HEK293 (cell line): Measurements from ENCODE around the gene TPST2.

ENCODE experiments used
- MZF1 ChIP-seq: fragments of 450-650 bp; formaldehyde crosslinking; IDR thresholded peaks from 2 replicates; pipeline ENCODE4 v1.5.1; 2017; ENCODE audit warnings: missing biosample characterization, missing genetic modification characterization, borderline replicate concordance
- SETDB1 ChIP-seq: IDR thresholded peaks from one replicate; pipeline ENCODE4 v1.6.1; 2017; ENCODE audit warnings: mild to moderate bottlenecking, low read length, moderate library complexity, mixed read lengths; ENCODE audit not compliant: insufficient read length
- TF ChIP-seq, protein P1 (sequence below): fragments of 450-650 bp; formaldehyde crosslinking; IDR thresholded peaks from 2 replicates; pipeline ENCODE4 v1.5.1; 2016; ENCODE audit warnings: missing biosample characterization, missing genetic modification characterization
- TF ChIP-seq, protein P2 (sequence below): fragments of 450-650 bp; formaldehyde crosslinking; IDR thresholded peaks from 2 replicates; pipeline ENCODE4 v1.5.1; 2016; ENCODE audit warnings: missing biosample characterization, missing genetic modification characterization
- TF ChIP-seq, protein P3 (sequence below): fragments of 450-650 bp; IDR thresholded peaks from 2 replicates; pipeline ENCODE4 v1.5.1; 2018; ENCODE audit warnings: missing biosample characterization, missing genetic modification characterization

DNA sequence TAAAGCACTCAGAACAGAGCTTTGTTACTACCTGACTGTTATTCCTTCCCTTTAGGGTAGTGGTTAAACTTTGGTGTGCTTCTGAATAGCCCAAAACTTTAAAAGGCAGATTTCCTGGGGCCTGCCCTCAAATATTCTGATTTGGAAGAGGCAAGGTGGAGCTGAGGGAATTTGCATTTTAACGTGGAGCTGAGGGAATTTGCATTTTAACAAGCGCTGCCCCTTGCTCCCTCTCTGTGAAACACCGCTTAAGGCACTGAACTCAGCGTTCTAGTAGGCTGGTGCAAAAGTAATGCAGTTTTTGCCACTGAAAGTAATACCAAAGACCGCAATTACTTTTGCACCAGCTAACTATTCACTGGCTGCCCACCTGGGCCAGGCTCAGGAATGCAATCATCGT, 35.0 kb downstream of the TPST2 start:
- TF ChIP-seq, protein P1, sequence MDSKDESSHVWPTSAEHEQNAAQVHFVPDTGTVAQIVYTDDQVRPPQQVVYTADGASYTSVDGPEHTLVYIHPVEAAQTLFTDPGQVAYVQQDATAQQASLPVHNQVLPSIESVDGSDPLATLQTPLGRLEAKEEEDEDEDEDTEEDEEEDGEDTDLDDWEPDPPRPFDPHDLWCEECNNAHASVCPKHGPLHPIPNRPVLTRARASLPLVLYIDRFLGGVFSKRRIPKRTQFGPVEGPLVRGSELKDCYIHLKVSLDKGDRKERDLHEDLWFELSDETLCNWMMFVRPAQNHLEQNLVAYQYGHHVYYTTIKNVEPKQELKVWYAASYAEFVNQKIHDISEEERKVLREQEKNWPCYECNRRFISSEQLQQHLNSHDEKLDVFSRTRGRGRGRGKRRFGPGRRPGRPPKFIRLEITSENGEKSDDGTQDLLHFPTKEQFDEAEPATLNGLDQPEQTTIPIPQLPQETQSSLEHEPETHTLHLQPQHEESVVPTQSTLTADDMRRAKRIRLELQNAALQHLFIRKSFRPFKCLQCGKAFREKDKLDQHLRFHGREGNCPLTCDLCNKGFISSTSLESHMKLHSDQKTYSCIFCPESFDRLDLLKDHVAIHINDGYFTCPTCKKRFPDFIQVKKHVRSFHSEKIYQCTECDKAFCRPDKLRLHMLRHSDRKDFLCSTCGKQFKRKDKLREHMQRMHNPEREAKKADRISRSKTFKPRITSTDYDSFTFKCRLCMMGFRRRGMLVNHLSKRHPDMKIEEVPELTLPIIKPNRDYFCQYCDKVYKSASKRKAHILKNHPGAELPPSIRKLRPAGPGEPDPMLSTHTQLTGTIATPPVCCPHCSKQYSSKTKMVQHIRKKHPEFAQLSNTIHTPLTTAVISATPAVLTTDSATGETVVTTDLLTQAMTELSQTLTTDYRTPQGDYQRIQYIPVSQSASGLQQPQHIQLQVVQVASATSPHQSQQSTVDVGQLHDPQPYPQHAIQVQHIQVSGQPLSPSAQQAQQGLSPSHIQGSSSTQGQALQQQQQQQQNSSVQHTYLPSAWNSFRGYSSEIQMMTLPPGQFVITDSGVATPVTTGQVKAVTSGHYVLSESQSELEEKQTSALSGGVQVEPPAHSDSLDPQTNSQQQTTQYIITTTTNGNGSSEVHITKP (tag by site-specific recombination) = no peak
- TF ChIP-seq, protein P2, sequence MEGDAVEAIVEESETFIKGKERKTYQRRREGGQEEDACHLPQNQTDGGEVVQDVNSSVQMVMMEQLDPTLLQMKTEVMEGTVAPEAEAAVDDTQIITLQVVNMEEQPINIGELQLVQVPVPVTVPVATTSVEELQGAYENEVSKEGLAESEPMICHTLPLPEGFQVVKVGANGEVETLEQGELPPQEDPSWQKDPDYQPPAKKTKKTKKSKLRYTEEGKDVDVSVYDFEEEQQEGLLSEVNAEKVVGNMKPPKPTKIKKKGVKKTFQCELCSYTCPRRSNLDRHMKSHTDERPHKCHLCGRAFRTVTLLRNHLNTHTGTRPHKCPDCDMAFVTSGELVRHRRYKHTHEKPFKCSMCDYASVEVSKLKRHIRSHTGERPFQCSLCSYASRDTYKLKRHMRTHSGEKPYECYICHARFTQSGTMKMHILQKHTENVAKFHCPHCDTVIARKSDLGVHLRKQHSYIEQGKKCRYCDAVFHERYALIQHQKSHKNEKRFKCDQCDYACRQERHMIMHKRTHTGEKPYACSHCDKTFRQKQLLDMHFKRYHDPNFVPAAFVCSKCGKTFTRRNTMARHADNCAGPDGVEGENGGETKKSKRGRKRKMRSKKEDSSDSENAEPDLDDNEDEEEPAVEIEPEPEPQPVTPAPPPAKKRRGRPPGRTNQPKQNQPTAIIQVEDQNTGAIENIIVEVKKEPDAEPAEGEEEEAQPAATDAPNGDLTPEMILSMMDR (tag by site-specific recombination) = no peak
- TF ChIP-seq MZF1 (tag by site-specific recombination) (no peak), SETDB1 (no peak)
- TF ChIP-seq, protein P3, sequence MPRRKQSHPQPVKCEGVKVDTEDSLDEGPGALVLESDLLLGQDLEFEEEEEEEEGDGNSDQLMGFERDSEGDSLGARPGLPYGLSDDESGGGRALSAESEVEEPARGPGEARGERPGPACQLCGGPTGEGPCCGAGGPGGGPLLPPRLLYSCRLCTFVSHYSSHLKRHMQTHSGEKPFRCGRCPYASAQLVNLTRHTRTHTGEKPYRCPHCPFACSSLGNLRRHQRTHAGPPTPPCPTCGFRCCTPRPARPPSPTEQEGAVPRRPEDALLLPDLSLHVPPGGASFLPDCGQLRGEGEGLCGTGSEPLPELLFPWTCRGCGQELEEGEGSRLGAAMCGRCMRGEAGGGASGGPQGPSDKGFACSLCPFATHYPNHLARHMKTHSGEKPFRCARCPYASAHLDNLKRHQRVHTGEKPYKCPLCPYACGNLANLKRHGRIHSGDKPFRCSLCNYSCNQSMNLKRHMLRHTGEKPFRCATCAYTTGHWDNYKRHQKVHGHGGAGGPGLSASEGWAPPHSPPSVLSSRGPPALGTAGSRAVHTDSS (tag by site-specific recombination) = no peak
